HG03103 (cell line): ENCODE measurements around the gene GK2.

Experiments
- ATAC-seq: cut with Tn5 transposase; IDR thresholded peaks from one replicate; pipeline ENCODE4 v1.9.1; 2021; ENCODE audit warnings: low read depth; ENCODE audit not compliant: unreplicated experiment

Gene GK2

GRCh38 chr4:79408063-79408462 lies at the start of gene GK2:
GK2 (minus strand) TSS chr4:79408228; CDS start chr4:79408200, 28 bp downstream.
- no peak for ATAC-seq

- no peak for ATAC-seq
Measured at GRCh38 chr4:79455216-79455615, 47.2 kb upstream of the GK2 start.

- ATAC-seq, result no peak
Measured at GRCh38 chr4:79454656-79455055, 46.6 kb upstream of the GK2 start.

GRCh38 chr4:79450053-79450452 lies 42.0 kb upstream of the GK2 start:
- ATAC-seq, result no peak

- ATAC-seq, result no peak
Measured at GRCh38 chr4:79446145-79446544, 38.1 kb upstream of the GK2 start.

GRCh38 chr4:79445371-79445781 lies 37.3 kb upstream of the GK2 start:
- no peak for ATAC-seq

GRCh38 chr4:79442422-79442821 lies 34.4 kb upstream of the GK2 start:
- ATAC-seq, result no peak

- no peak for ATAC-seq
Measured at GRCh38 chr4:79439489-79439888, 31.5 kb upstream of the GK2 start.

GRCh38 chr4:79431839-79432238 lies 23.8 kb upstream of the GK2 start:
- no peak for ATAC-seq

- no peak for ATAC-seq
Measured at GRCh38 chr4:79429113-79429903, 21.3 kb upstream of the GK2 start.

GRCh38 chr4:79426989-79427388 lies 19.0 kb upstream of the GK2 start:
- ATAC-seq, result no peak

GRCh38 chr4:79425586-79425985 lies 17.6 kb upstream of the GK2 start:
- no peak for ATAC-seq

GRCh38 chr4:79421483-79421882 lies 13.5 kb upstream of the GK2 start:
- ATAC-seq, result no peak

- ATAC-seq, result no peak
Measured at GRCh38 chr4:79413886-79414285, 5.9 kb upstream of the GK2 start.

- no peak for ATAC-seq
Measured at GRCh38 chr4:79413032-79413885, 5.2 kb upstream of the GK2 start.

- ATAC-seq, result no peak
Measured at GRCh38 chr4:79404666-79405065, 3.4 kb downstream of the GK2 start.

GRCh38 chr4:79403356-79403755 lies 4.7 kb downstream of the GK2 start:
- no peak for ATAC-seq

- no peak for ATAC-seq
Measured at GRCh38 chr4:79402332-79402851, 5.6 kb downstream of the GK2 start.

GRCh38 chr4:79399076-79399475 lies 9.0 kb downstream of the GK2 start:
- ATAC-seq, result no peak

GRCh38 chr4:79397951-79398350 lies 10.1 kb downstream of the GK2 start:
- ATAC-seq, result no peak

GRCh38 chr4:79396794-79397193 lies 11.2 kb downstream of the GK2 start:
- no peak for ATAC-seq

- ATAC-seq, result no peak
Measured at GRCh38 chr4:79395841-79396240, 12.2 kb downstream of the GK2 start.
